ENCODE results near the gene SLAIN2.
"Not testable (repeated sequence)": the region's sequence is repeated elsewhere in the genome, so short reads cannot be mapped to it uniquely, and the experiment has no call there.

SLAIN2 gene

GRCh38 chr4:48340965-48341775 is at the start of gene SLAIN2:
Gene SLAIN2, plus strand, starts transcription at chr4:48341529. Its CDS starts 211 bp downstream, at chr4:48341740.
- peak; percentile 94 for DNase-seq
- in situ Hi-C loops (cut with MboI; ENCODE audit: low pct_unique_long_range_greater_than_20kb, low sequenced_read_pairs): no loop called here

GRCh38 chr4:48292218-48292790 is 49.0 kb upstream of the SLAIN2 start:
- in situ Hi-C loops (cut with MboI; ENCODE audit: low pct_unique_long_range_greater_than_20kb, low sequenced_read_pairs); DNase-seq: not testable (repeated sequence)

- DNase-seq: no peak
- in situ Hi-C loops (cut with MboI; ENCODE audit: low pct_unique_long_range_greater_than_20kb, low sequenced_read_pairs): no loop called here
These were observed 46.2 kb upstream of the SLAIN2 start for GRCh38 chr4:48295116-48295515.

- DNase-seq: no peak
- in situ Hi-C loops (cut with MboI; ENCODE audit: low pct_unique_long_range_greater_than_20kb, low sequenced_read_pairs): no loop called here
These were observed 45.0 kb upstream of the SLAIN2 start for GRCh38 chr4:48296365-48296764.

- in situ Hi-C loops (cut with MboI; ENCODE audit: low pct_unique_long_range_greater_than_20kb, low sequenced_read_pairs): no loop called here
- DNase-seq: no peak
These were observed 44.0 kb upstream of the SLAIN2 start for GRCh38 chr4:48297256-48297846.

GRCh38 chr4:48299560-48299959 is 41.8 kb upstream of the SLAIN2 start:
- in situ Hi-C loops (cut with MboI; ENCODE audit: low pct_unique_long_range_greater_than_20kb, low sequenced_read_pairs): no loop called here

GRCh38 chr4:48300004-48300403 is 41.3 kb upstream of the SLAIN2 start:
- no peak for DNase-seq
- in situ Hi-C loops (cut with MboI; ENCODE audit: low pct_unique_long_range_greater_than_20kb, low sequenced_read_pairs): loop anchor here (25.0 kb wide), 1 partner anchor 237 kb away; no protein-coding TSS in a partner anchor

More at GRCh38 chr4:48299560-48299959, 41.8 kb upstream of the SLAIN2 start:
- no peak for DNase-seq

GRCh38 chr4:48305508-48305907 is 35.8 kb upstream of the SLAIN2 start:
- DNase-seq: no peak
- in situ Hi-C loops (cut with MboI; ENCODE audit: low pct_unique_long_range_greater_than_20kb, low sequenced_read_pairs): loop anchor here (25.0 kb wide), 1 partner anchor 232 kb away; no protein-coding TSS in a partner anchor

GRCh38 chr4:48307528-48307927 is 33.8 kb upstream of the SLAIN2 start:
- DNase-seq: no peak
- in situ Hi-C loops (cut with MboI; ENCODE audit: low pct_unique_long_range_greater_than_20kb, low sequenced_read_pairs): loop anchor here (25.0 kb wide), 1 partner anchor 230 kb away; no protein-coding TSS in a partner anchor

GRCh38 chr4:48308901-48309300 is 32.4 kb upstream of the SLAIN2 start:
- in situ Hi-C loops (cut with MboI; ENCODE audit: low pct_unique_long_range_greater_than_20kb, low sequenced_read_pairs): loop anchor here (25.0 kb wide), 1 partner anchor 228 kb away; no protein-coding TSS in a partner anchor
- DNase-seq: no peak

GRCh38 chr4:48311896-48312295 is 29.4 kb upstream of the SLAIN2 start:
- DNase-seq: no peak
- in situ Hi-C loops (cut with MboI; ENCODE audit: low pct_unique_long_range_greater_than_20kb, low sequenced_read_pairs): loop anchor here (25.0 kb wide), 1 partner anchor 225 kb away; no protein-coding TSS in a partner anchor

GRCh38 chr4:48314746-48315145 is 26.6 kb upstream of the SLAIN2 start:
- not testable (repeated sequence) for DNase-seq
- in situ Hi-C loops (cut with MboI; ENCODE audit: low pct_unique_long_range_greater_than_20kb, low sequenced_read_pairs): loop anchor here (25.0 kb wide), 1 partner anchor 223 kb away; no protein-coding TSS in a partner anchor

GRCh38 chr4:48315728-48316630 is 25.4 kb upstream of the SLAIN2 start:
- in situ Hi-C loops (cut with MboI; ENCODE audit: low pct_unique_long_range_greater_than_20kb, low sequenced_read_pairs): loop anchor here (25.0 kb wide), 1 partner anchor 221 kb away; no protein-coding TSS in a partner anchor
- DNase-seq: peak; percentile 79

- in situ Hi-C loops (cut with MboI; ENCODE audit: low pct_unique_long_range_greater_than_20kb, low sequenced_read_pairs): loop anchor here (25.0 kb wide), 1 partner anchor 216 kb away; no protein-coding TSS in a partner anchor
- no peak for DNase-seq
These were observed 20.0 kb upstream of the SLAIN2 start for GRCh38 chr4:48321312-48321711.

- no peak for DNase-seq
- in situ Hi-C loops (cut with MboI; ENCODE audit: low pct_unique_long_range_greater_than_20kb, low sequenced_read_pairs): loop anchor here (25.0 kb wide), 1 partner anchor 215 kb away; no protein-coding TSS in a partner anchor
These were observed 19.3 kb upstream of the SLAIN2 start for GRCh38 chr4:48322063-48322462.

GRCh38 chr4:48324281-48324680 is 17.0 kb upstream of the SLAIN2 start:
- in situ Hi-C loops (cut with MboI; ENCODE audit: low pct_unique_long_range_greater_than_20kb, low sequenced_read_pairs): loop anchor here (25.0 kb wide), 1 partner anchor 213 kb away; no protein-coding TSS in a partner anchor
- no peak for DNase-seq

- in situ Hi-C loops (cut with MboI; ENCODE audit: low pct_unique_long_range_greater_than_20kb, low sequenced_read_pairs): no loop called here
- DNase-seq: no peak
These were observed 12.1 kb upstream of the SLAIN2 start for GRCh38 chr4:48329193-48329592.

- in situ Hi-C loops (cut with MboI; ENCODE audit: low pct_unique_long_range_greater_than_20kb, low sequenced_read_pairs): no loop called here
These were observed 11.4 kb upstream of the SLAIN2 start for GRCh38 chr4:48329976-48330375.

More at GRCh38 chr4:48329976-48330375, 11.4 kb upstream of the SLAIN2 start:
- DNase-seq: no peak

Measured in KBM-7 (cell line).